A549 (cell line): ENCODE results near the gene CCL4. TPM values are rescaled to one million over a fixed set of nuclear protein-coding genes. Genes with fewer than 3 reads are reported as not detected.
"Not testable (repeated sequence)": the region's sequence is repeated elsewhere in the genome, so short reads cannot be mapped to it uniquely, and the experiment has no call there.

Experiments
- ATAC-seq, 2 experiments: fragments of 200-7000 bp in 1 of 2; fragments of >200 bp in 1 of 2; cut with Nextera tagmentation in 1 of 2; cut with Tn5 transposase in 1 of 2; 3 replicates each; pipeline versions ENCODE4 v1.8.0 to v1.9.1; 2018 to 2020; ENCODE audit warnings: mild to moderate bottlenecking in 1 of 2, moderate library complexity in 1 of 2
- CTCF ChIA-PET: fragments of 300-600 bp; sonication (Branson Sonifier 250); formaldehyde crosslinking; extraction: SDS; loops from one replicate; lab custom pipeline; 2021; ENCODE audit warnings: antibody characterized with exemption, inconsistent platforms; lab: Yijun Ruan, JAX
- POLR2A ChIA-PET: fragments of 350-600 bp; formaldehyde crosslinking; extraction: SDS; loops from one replicate; lab custom pipeline; 2021; ENCODE audit warnings: antibody characterized with exemption, inconsistent platforms; lab: Yijun Ruan, JAX
- DNase-seq, 2 experiments: peaks; one replicate each; pipeline versions ENCODE4 v3.0.0 to v3.0.0-alpha.2; 2011 to 2016; ENCODE audit warnings: low read depth in 1 of 2, low spot score in 1 of 2
- FAIRE-seq: peaks from 2 replicates; lab custom pipeline; 2011; peaks lifted over from hg19 to GRCh38; lab: Jason Lieb, UNC
- H3K27ac ChIP-seq, 2 experiments: fragments of >200 bp; sonication (Bioruptor Twin); formaldehyde crosslinking; 3 replicates each; pipeline ENCODE4 v1.5.1; 2016 to 2017
- H3K4me1 ChIP-seq: fragments of >200 bp; sonication (Bioruptor Twin); formaldehyde crosslinking; 3 replicates; pipeline ENCODE4 v1.6.1; 2016
- H3K4me2 ChIP-seq: fragments of >200 bp; sonication (Bioruptor Twin); formaldehyde crosslinking; 3 replicates; pipeline ENCODE4 v1.6.1; 2016
- H3K4me3 ChIP-seq: fragments of >200 bp; sonication (Bioruptor Twin); formaldehyde crosslinking; 3 replicates; pipeline ENCODE4 v1.5.1; 2016
- H3K9me3 ChIP-seq: fragments of >200 bp; sonication (Bioruptor Twin); formaldehyde crosslinking; 3 replicates; pipeline ENCODE4 v1.6.1; 2016
- BHLHE40 ChIP-seq: IDR thresholded peaks from 2 replicates; pipeline ENCODE4 v1.6.1; 2012; ENCODE audit warnings: low read depth, low read length, inconsistent platforms
- CBX2 ChIP-seq: fragments of 200-600 bp; sonication (generic); IDR thresholded peaks from 2 replicates; pipeline ENCODE4 v1.6.1; 2016; ENCODE audit warnings: low read depth, mild to moderate bottlenecking, borderline replicate concordance
- CHD2 ChIP-seq: fragments of 150-350 bp; IDR thresholded peaks from 2 replicates; pipeline ENCODE4 v1.6.1; 2014; ENCODE audit warnings: low read length; ENCODE audit not compliant: partially characterized antibody
- EHF ChIP-seq: fragments of 250-450 bp; sonication (Bioruptor Pico); IDR thresholded peaks from 2 replicates; pipeline ENCODE4 v1.5.0; 2020; ENCODE audit warnings: mild to moderate bottlenecking
- EP300 ChIP-seq, 2 experiments: fragments of >200 bp; sonication (Bioruptor Twin); formaldehyde crosslinking; IDR thresholded peaks; 2 replicates in 1 of 2; 3 replicates in 1 of 2; pipeline ENCODE4 v1.6.1; 2016 to 2017
- GATA3 ChIP-seq: IDR thresholded peaks from 2 replicates; pipeline ENCODE4 v1.6.1; 2012; ENCODE audit warnings: borderline replicate concordance
- HDAC2 ChIP-seq: fragments of 200-600 bp; sonication (generic); IDR thresholded peaks from 2 replicates; pipeline ENCODE4 v1.6.1; 2016
- HEYL ChIP-seq: fragments of 250-450 bp; sonication (Bioruptor Pico); IDR thresholded peaks from 2 replicates; pipeline ENCODE4 v1.8.0; 2021; ENCODE audit warnings: mild to moderate bottlenecking, moderate library complexity
- HOXB13 ChIP-seq: fragments of 250-450 bp; sonication (Bioruptor Pico); IDR thresholded peaks from 2 replicates; pipeline ENCODE4 v1.5.0; 2020; ENCODE audit warnings: low read depth, mild to moderate bottlenecking, moderate library complexity
- HOXB5 ChIP-seq: fragments of 250-450 bp; sonication (Bioruptor Pico); IDR thresholded peaks from 2 replicates; pipeline ENCODE4 v1.5.0; 2020; ENCODE audit warnings: mild to moderate bottlenecking, moderate library complexity
- JUN ChIP-seq, 2 experiments: fragments of >200 bp; sonication (Bioruptor Twin); formaldehyde crosslinking; IDR thresholded peaks; 2 replicates in 1 of 2; 3 replicates in 1 of 2; pipeline ENCODE4 v1.6.1; 2016 to 2017
- MAZ ChIP-seq: fragments of 150-350 bp; IDR thresholded peaks from 2 replicates; pipeline ENCODE4 v1.6.1; 2014; ENCODE audit warnings: antibody characterized with exemption, low read depth, low read length, borderline replicate concordance
- NR3C1 ChIP-seq: fragments of >200 bp; sonication (Bioruptor Twin); formaldehyde crosslinking; IDR thresholded peaks from 3 replicates; pipeline ENCODE4 v1.6.1; 2017
- PHF8 ChIP-seq: fragments of 200-600 bp; sonication (generic); IDR thresholded peaks from 2 replicates; pipeline ENCODE4 v1.6.1; 2016; ENCODE audit warnings: low read depth, mild to moderate bottlenecking, antibody characterized with exemption, moderate library complexity, borderline replicate concordance
- POLR2A ChIP-seq: IDR thresholded peaks from 2 replicates; pipeline ENCODE4 v1.6.1; 2012; ENCODE audit warnings: mild to moderate bottlenecking, low read length
- POLR2AphosphoS2 ChIP-seq: conservative IDR thresholded peaks from 2 replicates; pipeline ENCODE4 v1.6.1; 2012; ENCODE audit warnings: low read length, improper control_type of control experiment, inconsistent platforms
- RFX5 ChIP-seq: fragments of 450-650 bp; IDR thresholded peaks from 2 replicates; pipeline ENCODE4 v1.7.1; 2014; ENCODE audit warnings: antibody characterized with exemption, mild to moderate bottlenecking, moderate library complexity
- SMC3 ChIP-seq: fragments of >200 bp; sonication (Bioruptor Twin); formaldehyde crosslinking; IDR thresholded peaks from 3 replicates; pipeline ENCODE4 v1.6.1; 2018; ENCODE audit warnings: inconsistent platforms
- ZC3H11A ChIP-seq: fragments of 450-650 bp; IDR thresholded peaks from 2 replicates; pipeline ENCODE4 v1.6.1; 2014; ENCODE audit warnings: antibody characterized with exemption, mild to moderate bottlenecking
- ZSCAN20 ChIP-seq: fragments of 250-450 bp; sonication (Bioruptor Pico); IDR thresholded peaks from 2 replicates; pipeline ENCODE4 v1.8.0; 2022; ENCODE audit warnings: mild to moderate bottlenecking, moderate library complexity
- WGBS: methylation state at CpG from one replicate; pipeline ENCODE4 v1.1.6; 2017; ENCODE audit errors: missing lambda C conversion rate; 5-methylcytosine and 5-hydroxymethylcytosine counted together
- polyA plus RNA-seq, 4 experiments: library from polyadenylated mRNA; depleted of rRNA in 3 of 4; stranded (reverse); fragments of >200 nt; fragmentation: RNase III in 1 of 4; extraction: RNeasy Plus Mini Kit Qiagen cat#74134 plus additional on column Dnase treatment in 1 of 4; gene quantifications; 2 replicates in 3 of 4; 3 replicates in 1 of 4; pipeline ENCODE4 v1.2.3, GENCODE V29; 2011 to 2017
- TF ChIP-seq, protein P1 (sequence below): fragments of >200 bp; sonication (Bioruptor Twin); formaldehyde crosslinking; IDR thresholded peaks from 2 replicates; pipeline ENCODE4 v1.6.1; 2016
- TF ChIP-seq, protein P2 (sequence below): fragments of 250-450 bp; sonication (Bioruptor Pico); IDR thresholded peaks from 2 replicates; pipeline ENCODE4 v1.5.0; 2021; ENCODE audit warnings: mild to moderate bottlenecking, moderate library complexity, borderline replicate concordance
- TF ChIP-seq, protein P3 (sequence below): IDR thresholded peaks from 2 replicates; pipeline ENCODE4 v1.6.1; 2012; ENCODE audit warnings: low read depth, borderline replicate concordance
- TF ChIP-seq, protein P4 (sequence below): fragments of 200-600 bp; sonication (generic); IDR thresholded peaks from 2 replicates; pipeline ENCODE4 v1.6.1; 2016; ENCODE audit warnings: antibody characterized with exemption, mild to moderate bottlenecking, moderate library complexity

The CCL4 gene
- polyA plus RNA-seq, 2 of the 4 experiments (the other 2 are of a cell fraction) = not detected

DNA sequence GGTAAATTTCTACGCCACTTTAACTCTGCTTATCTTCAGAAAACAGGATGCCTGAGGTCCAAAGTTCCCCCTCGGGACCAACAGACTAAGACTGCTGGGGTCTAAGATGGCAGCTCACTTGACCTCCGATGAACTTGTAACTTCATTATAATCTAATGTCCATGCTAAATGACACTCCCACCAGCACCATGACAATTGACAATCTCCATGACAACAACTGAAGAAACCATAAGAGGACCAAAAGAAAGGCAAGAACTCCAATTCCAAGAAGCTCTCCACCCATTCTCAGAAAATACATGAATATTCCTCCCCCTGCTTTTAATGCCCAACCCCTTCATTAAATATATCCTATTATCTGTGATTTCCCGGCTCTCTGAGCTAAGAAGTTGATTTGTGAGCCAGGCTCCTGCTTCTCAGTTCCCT, 7.5 kb downstream of the CCL4 start:
- POLR2A ChIA-PET = no interaction called here

DNA sequence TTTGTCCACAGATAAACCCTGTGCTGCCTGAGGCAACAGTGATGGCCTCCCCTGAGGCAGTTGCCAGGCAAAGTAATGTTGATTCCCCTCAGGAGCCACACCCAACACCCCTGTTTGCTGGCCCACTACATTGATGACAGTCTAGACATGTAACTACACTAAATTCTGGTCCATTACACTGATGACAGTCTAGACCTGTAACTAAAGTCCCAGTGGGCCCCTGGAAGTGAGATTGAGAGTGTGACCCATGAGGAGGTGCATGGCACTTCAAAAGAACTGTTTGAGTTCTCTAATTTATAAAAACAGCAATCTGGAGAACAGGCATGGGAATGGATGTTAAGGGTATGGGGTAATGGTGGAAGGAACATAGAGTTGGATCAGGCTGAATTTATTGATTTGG, 8.9 kb downstream of the CCL4 start:
- H3K4me1 ChIP-seq = no peaks in the 10 kb centered on the region
- POLR2A ChIA-PET = no interaction called here
- H3K27ac ChIP-seq = no peak overlapping the region
- TF ChIP-seq RFX5 (no peak), ZC3H11A (no peak), HOXB13 (CRISPR knock-in tag) (no peak), NR3C1 (no peak), POLR2AphosphoS2 (no peak), POLR2A (no peak), EP300 (IDR thresholded peaks at IDR 0.05) (no peak), CBX2 (no peak), BHLHE40 (no peak), EHF (no peak), CHD2 (no peak), HOXB5 (CRISPR knock-in tag) (no peak), HDAC2 (no peak), ZSCAN20 (CRISPR knock-in tag) (no peak), SMC3 (no peak)
- TF ChIP-seq, protein P1, sequence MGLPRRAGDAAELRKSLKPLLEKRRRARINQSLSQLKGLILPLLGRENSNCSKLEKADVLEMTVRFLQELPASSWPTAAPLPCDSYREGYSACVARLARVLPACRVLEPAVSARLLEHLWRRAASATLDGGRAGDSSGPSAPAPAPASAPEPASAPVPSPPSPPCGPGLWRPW = no peak
- CTCF ChIA-PET = no interaction called here
- no peak for DNase-seq
- H3K4me3 ChIP-seq = no peak overlapping the region
- no peak overlapping the region for H3K4me2 ChIP-seq
- no peak for FAIRE-seq
- ATAC-seq = no peak
- H3K9me3 ChIP-seq = peaks cover 17% of the 10 kb centered on the region; the same call in 2 of the 3 replicates

More for the DNA sequence above, 7.5 kb downstream of the CCL4 start:
- Histone ChIP-seq H3K4me1 (no peaks in the 10 kb centered on the region), H3K4me2 (no peak overlapping the region), H3K4me3 (no peak overlapping the region), H3K27ac (no peak overlapping the region), H3K9me3 (peaks cover 17% of the 10 kb centered on the region; the same call in 2 of the 3 replicates)
- no peak for DNase-seq
- 18% methylated on average over 4 of the region's 4 CpGs for WGBS
- no peak for ATAC-seq
- CTCF ChIA-PET = interaction anchor here (0.6 to 2.1 kb wide), 4 partner anchors 8 to 142 kb away, joined by 3 to 9 read pairs (median 3); no protein-coding TSS in a partner anchor
- TF ChIP-seq, protein P2, sequence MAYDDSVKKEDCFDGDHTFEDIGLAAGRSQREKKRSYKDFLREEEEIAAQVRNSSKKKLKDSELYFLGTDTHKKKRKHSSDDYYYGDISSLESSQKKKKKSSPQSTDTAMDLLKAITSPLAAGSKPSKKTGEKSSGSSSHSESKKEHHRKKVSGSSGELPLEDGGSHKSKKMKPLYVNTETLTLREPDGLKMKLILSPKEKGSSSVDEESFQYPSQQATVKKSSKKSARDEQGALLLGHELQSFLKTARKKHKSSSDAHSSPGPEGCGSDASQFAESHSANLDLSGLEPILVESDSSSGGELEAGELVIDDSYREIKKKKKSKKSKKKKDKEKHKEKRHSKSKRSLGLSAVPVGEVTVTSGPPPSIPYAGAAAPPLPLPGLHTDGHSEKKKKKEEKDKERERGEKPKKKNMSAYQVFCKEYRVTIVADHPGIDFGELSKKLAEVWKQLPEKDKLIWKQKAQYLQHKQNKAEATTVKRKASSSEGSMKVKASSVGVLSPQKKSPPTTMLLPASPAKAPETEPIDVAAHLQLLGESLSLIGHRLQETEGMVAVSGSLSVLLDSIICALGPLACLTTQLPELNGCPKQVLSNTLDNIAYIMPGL (CRISPR knock-in tag) = no peak
- TF ChIP-seq JUN (IDR thresholded peaks at IDR 0.05) (no peak), MAZ (no peak), GATA3 (no peak), EP300 (IDR thresholded peaks at IDR 0.05) (no peak), POLR2AphosphoS2 (no peak), SMC3 (no peak), HEYL (no peak), PHF8 (no peak)
- TF ChIP-seq, protein P3, sequence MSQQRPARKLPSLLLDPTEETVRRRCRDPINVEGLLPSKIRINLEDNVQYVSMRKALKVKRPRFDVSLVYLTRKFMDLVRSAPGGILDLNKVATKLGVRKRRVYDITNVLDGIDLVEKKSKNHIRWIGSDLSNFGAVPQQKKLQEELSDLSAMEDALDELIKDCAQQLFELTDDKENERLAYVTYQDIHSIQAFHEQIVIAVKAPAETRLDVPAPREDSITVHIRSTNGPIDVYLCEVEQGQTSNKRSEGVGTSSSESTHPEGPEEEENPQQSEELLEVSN = no peak
- TF ChIP-seq, protein P4, sequence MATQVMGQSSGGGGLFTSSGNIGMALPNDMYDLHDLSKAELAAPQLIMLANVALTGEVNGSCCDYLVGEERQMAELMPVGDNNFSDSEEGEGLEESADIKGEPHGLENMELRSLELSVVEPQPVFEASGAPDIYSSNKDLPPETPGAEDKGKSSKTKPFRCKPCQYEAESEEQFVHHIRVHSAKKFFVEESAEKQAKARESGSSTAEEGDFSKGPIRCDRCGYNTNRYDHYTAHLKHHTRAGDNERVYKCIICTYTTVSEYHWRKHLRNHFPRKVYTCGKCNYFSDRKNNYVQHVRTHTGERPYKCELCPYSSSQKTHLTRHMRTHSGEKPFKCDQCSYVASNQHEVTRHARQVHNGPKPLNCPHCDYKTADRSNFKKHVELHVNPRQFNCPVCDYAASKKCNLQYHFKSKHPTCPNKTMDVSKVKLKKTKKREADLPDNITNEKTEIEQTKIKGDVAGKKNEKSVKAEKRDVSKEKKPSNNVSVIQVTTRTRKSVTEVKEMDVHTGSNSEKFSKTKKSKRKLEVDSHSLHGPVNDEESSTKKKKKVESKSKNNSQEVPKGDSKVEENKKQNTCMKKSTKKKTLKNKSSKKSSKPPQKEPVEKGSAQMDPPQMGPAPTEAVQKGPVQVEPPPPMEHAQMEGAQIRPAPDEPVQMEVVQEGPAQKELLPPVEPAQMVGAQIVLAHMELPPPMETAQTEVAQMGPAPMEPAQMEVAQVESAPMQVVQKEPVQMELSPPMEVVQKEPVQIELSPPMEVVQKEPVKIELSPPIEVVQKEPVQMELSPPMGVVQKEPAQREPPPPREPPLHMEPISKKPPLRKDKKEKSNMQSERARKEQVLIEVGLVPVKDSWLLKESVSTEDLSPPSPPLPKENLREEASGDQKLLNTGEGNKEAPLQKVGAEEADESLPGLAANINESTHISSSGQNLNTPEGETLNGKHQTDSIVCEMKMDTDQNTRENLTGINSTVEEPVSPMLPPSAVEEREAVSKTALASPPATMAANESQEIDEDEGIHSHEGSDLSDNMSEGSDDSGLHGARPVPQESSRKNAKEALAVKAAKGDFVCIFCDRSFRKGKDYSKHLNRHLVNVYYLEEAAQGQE = no peak
- FAIRE-seq = no peak

DNA sequence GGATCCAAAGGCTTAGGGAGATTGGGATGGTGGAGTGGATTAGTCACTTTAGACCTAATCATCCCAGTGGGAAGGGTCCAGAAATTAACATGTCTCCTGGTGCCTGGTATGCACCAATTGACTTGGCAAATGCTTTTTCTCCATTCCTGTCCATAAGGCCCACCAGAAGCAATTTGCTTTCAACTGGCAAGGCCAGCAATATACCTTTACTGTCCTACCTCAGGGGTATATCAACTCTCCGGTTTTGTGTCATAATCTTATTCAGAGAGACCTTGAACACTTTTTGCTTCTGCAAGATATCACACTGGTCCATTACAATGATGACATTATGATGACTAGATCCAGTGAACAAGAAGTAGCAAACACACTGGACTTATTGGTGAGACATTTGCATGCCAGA, 9.5 kb downstream of the CCL4 start:
- not testable (repeated sequence) for FAIRE-seq, ATAC-seq
- WGBS = 7% methylated on average over 1 of the region's 1 CpG

DNA sequence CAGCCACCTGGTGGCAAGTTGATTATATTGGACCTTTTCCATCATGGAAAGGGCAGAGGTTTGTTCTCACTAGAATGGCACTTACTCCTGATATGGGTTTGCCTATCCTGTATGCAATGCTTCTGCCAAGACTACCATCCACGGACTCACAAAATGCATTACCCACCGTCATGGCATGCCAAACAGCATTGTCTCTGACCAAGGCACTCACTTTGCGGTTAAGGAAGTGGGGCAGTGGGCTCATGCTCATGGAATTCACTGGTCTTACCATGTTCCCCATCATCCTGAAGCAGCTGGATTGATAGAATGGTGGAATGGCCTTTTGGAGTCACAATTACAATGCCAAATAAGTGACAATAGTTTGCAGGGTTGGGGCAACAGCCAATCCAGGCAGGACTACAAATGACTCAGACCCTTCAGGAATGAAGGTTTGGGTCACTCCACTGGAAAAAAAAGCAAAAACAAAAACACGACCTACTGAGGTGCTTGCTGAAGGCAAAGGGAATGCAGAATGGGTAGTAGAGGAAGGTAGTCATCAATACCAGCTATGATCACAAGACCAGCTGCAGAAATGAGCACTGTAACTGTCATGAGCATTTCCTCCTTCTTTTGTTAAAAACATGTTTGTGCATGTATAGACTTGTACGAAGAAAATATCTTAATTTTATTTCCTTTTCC, 11.5 kb downstream of the CCL4 start:
- not testable (repeated sequence) for H3K4me2 ChIP-seq, FAIRE-seq
- CTCF ChIA-PET = interaction anchor here (0.6 to 1.6 kb wide), 2 partner anchors 13 to 37 kb away, joined by 3 read pairs; no protein-coding TSS in a partner anchor

More for the DNA sequence above, 9.5 kb downstream of the CCL4 start:
- H3K27ac ChIP-seq, H3K4me1 ChIP-seq, H3K4me2 ChIP-seq, CTCF ChIA-PET, H3K4me3 ChIP-seq, DNase-seq, POLR2A ChIA-PET: not testable (repeated sequence)
- H3K9me3 ChIP-seq = peaks cover 17% of the 10 kb centered on the region; the same call in 2 of the 3 replicates

More for the DNA sequence above, 11.5 kb downstream of the CCL4 start:
- WGBS = 6% methylated on average over 5 of the region's 5 CpGs
- ATAC-seq, POLR2A ChIA-PET, H3K27ac ChIP-seq, DNase-seq, H3K4me3 ChIP-seq, H3K4me1 ChIP-seq: not testable (repeated sequence)
- H3K9me3 ChIP-seq = peaks cover 16% of the 10 kb centered on the region; the same call in 2 of the 3 replicates
